Neural cell (in vitro differentiated cells): ENCODE measurements around the gene BFSP1. TPM values are rescaled to one million over a fixed set of nuclear protein-coding genes. Genes with fewer than 3 reads are reported as not detected.

Experiments
- H2AFZ ChIP-seq: fragments of 200-600, 300-800 bp; sonication (generic), shearing (Covaris generic); 2 replicates; pipeline ENCODE4 v1.6.0; 2014; ENCODE audit warnings: low read depth, mild to moderate bottlenecking, antibody characterized with exemption, low read length, moderate library complexity
- H3F3A ChIP-seq: fragments of 200-600 bp; shearing (Covaris generic); 2 replicates; pipeline ENCODE4 v1.6.1; 2016; ENCODE audit warnings: mild to moderate bottlenecking, moderate library complexity, mixed read lengths, antibody characterized with exemption, low read length; ENCODE audit not compliant: insufficient read depth, poor library complexity, severe bottlenecking
- H3K27ac ChIP-seq: fragments of 200-600, 300-800 bp; sonication (generic), shearing (Covaris generic); 2 replicates; pipeline ENCODE4 v1.5.1; 2014; ENCODE audit warnings: mild to moderate bottlenecking, low read length, moderate library complexity
- H3K27me3 ChIP-seq: fragments of 300-800, 200-600 bp; sonication (generic), shearing (Covaris generic); 2 replicates; pipeline ENCODE4 v1.6.0; 2014; ENCODE audit warnings: mild to moderate bottlenecking, low read depth, low read length, moderate library complexity; ENCODE audit not compliant: insufficient read depth
- H3K36me3 ChIP-seq: fragments of 300-800, 200-600 bp; sonication (generic), shearing (Covaris generic); 2 replicates; pipeline ENCODE4 v1.5.1; 2014; ENCODE audit warnings: mild to moderate bottlenecking, antibody characterized with exemption, low read length, moderate library complexity; ENCODE audit not compliant: insufficient read depth
- H3K4me2 ChIP-seq: fragments of 300-800, 200-600 bp; sonication (generic), shearing (Covaris generic); 2 replicates; pipeline ENCODE4 v1.6.0; 2014; ENCODE audit warnings: mild to moderate bottlenecking, low read length
- H3K4me3 ChIP-seq: fragments of 300-800, 200-600 bp; sonication (generic), shearing (Covaris generic); 2 replicates; pipeline ENCODE4 v1.5.1; 2014; ENCODE audit warnings: mild to moderate bottlenecking, low read length, moderate library complexity
- H3K79me2 ChIP-seq: fragments of 200-600 bp; shearing (Covaris generic); replicated peaks from 2 replicates; pipeline ENCODE4 v1.6.0; 2014; ENCODE audit warnings: mild to moderate bottlenecking, low read length, moderate library complexity; ENCODE audit not compliant: insufficient read depth
- H3K9ac ChIP-seq: fragments of 300-800, 200-600 bp; sonication (generic), shearing (Covaris generic); 2 replicates; pipeline ENCODE4 v1.6.1; 2016; ENCODE audit warnings: mild to moderate bottlenecking, low read length, mixed read lengths
- H3K9me2 ChIP-seq: fragments of 200-600 bp; shearing (Covaris generic); 2 replicates; pipeline ENCODE4 v1.6.1; 2016; ENCODE audit warnings: mild to moderate bottlenecking, low read length, mixed read lengths; ENCODE audit not compliant: insufficient read depth
- H3K9me3 ChIP-seq: fragments of 200-600, 300-800 bp; sonication (generic), shearing (Covaris generic); 2 replicates; pipeline ENCODE4 v1.6.1; 2016; ENCODE audit warnings: mild to moderate bottlenecking, mixed run types, low read length, moderate library complexity, mixed read lengths
- H4K20me1 ChIP-seq: fragments of 200-600 bp; shearing (Covaris generic); 2 replicates; pipeline ENCODE4 v1.6.1; 2016; ENCODE audit warnings: mild to moderate bottlenecking, mixed run types; ENCODE audit not compliant: insufficient read depth
- EP300 ChIP-seq: fragments of 450-650 bp; conservative IDR thresholded peaks from 2 replicates; pipeline ENCODE4 v1.6.1; 2014; ENCODE audit warnings: antibody characterized with exemption, mild to moderate bottlenecking, moderate library complexity; ENCODE audit not compliant: poor library complexity, severe bottlenecking
- EZH2 ChIP-seq: fragments of 200-600, 300-800 bp; shearing (Covaris generic), sonication (generic); IDR thresholded peaks from 2 replicates; pipeline ENCODE4 v1.6.1; 2014; ENCODE audit warnings: antibody characterized with exemption, low read length, borderline replicate concordance, mild to moderate bottlenecking; ENCODE audit not compliant: insufficient read depth, poor library complexity, severe bottlenecking
- MXI1 ChIP-seq: fragments of 450-650 bp; conservative IDR thresholded peaks from 2 replicates; pipeline ENCODE4 v1.6.1; 2014; ENCODE audit warnings: antibody characterized with exemption, mild to moderate bottlenecking; ENCODE audit not compliant: poor library complexity, severe bottlenecking
- POLR2AphosphoS5 ChIP-seq: IDR thresholded peaks from 2 replicates; pipeline ENCODE4 v1.6.1; 2012
- RAD21 ChIP-seq: fragments of 450-650 bp; conservative IDR thresholded peaks from 2 replicates; pipeline ENCODE4 v1.6.1; 2014; ENCODE audit warnings: antibody characterized with exemption, mild to moderate bottlenecking, moderate library complexity
- SMC3 ChIP-seq: fragments of 450-650 bp; conservative IDR thresholded peaks from 2 replicates; pipeline ENCODE4 v1.6.1; 2014; ENCODE audit warnings: antibody characterized with exemption, mild to moderate bottlenecking, moderate library complexity; ENCODE audit not compliant: poor library complexity
- TAF1 ChIP-seq: IDR thresholded peaks from 2 replicates; pipeline ENCODE4 v1.6.1; 2012; ENCODE audit warnings: low read depth
- polyA plus RNA-seq: library from polyadenylated mRNA; depleted of rRNA; stranded (reverse); fragments of >200 nt; gene quantifications from 2 replicates; pipeline ENCODE4 v1.2.3, GENCODE V29; 2014
- TF ChIP-seq, protein P1 (sequence below): IDR thresholded peaks from 2 replicates; pipeline ENCODE4 v1.6.1; 2012; ENCODE audit warnings: borderline replicate concordance
- TF ChIP-seq, protein P2 (sequence below): fragments of 450-650 bp; IDR thresholded peaks from 2 replicates; pipeline ENCODE4 v1.5.1; 2014; ENCODE audit warnings: antibody characterized with exemption, mild to moderate bottlenecking, moderate library complexity; ENCODE audit not compliant: poor library complexity, severe bottlenecking

BFSP1 gene
- polyA plus RNA-seq, 1 donor from 2014 or later, result 1.3 TPM

DNA sequence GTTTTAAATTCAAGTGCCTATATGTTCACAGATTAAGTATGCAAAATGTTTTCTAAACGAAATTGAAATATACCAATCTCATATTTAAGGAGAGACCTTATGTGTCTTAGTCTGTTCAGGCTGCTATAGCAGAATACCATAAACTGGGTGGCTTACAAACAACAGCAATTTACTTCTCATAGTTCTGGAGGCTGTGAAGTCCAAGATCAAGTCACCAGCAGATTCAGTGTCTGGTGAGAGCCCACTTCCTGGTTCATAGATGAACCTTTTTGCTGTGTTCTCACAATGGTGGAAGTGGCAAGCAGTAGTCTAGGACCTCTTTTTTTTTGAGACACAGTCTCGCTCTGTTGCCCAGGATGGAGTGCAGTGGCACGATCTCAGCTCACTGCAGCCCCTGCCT is 35.2 kb upstream of the BFSP1 start:
- H3K27ac ChIP-seq, result no peak overlapping the region
- peaks cover 7% of the 10 kb centered on the region for H3K79me2 ChIP-seq
- no peaks in the 10 kb centered on the region for H3K9me3 ChIP-seq

DNA sequence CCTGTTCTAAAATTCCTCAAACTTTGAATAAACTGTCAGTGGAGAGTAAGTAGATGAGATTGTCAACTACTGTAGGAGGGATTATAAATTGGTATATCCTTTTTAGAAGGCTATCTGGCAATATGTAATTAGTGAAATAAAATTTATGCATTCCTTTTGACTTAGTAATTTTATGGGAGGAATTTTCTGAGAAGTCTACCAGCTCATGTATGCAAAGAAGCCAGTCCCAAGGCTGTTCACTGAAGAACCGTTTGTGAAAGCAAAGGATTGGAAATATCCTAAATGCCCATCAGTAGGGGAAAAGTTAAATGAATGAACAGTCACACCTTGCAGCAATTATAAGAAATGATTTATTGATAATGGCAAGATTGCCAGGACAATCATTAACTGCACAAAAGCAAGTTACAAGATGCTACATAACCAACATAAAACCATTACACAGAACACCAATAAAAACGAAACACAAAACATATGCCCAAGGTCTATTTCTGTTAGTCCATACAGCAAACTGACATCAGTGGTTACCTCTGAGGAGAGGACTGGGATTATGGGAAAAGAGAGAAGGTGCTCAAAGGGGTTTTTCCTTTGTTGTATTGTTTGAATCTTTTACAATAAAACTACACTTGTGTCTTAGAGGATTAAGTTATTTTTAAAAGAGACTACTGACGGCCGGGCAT is 34.1 kb upstream of the BFSP1 start:
- Histone ChIP-seq H3K4me3 (no peak overlapping the region), H3K9me2 (no peaks in the 10 kb centered on the region), H3K79me2 (no peaks in the 10 kb centered on the region), H3F3A (no peaks in the 10 kb centered on the region), H3K9ac (no peak overlapping the region), H3K4me2 (no peak overlapping the region), H2AFZ (no peak overlapping the region), H3K27ac (no peak overlapping the region), H3K9me3 (no peaks in the 10 kb centered on the region), H3K27me3 (peaks cover 3% of the 10 kb centered on the region), H4K20me1 (no peaks in the 10 kb centered on the region), H3K36me3 (no peaks in the 10 kb centered on the region)
- TF ChIP-seq EZH2 (no peak), SMC3 (no peak), MXI1 (no peak), TAF1 (no peak), POLR2AphosphoS5 (no peak), RAD21 (no peak), EP300 (no peak)
- TF ChIP-seq, protein P1, sequence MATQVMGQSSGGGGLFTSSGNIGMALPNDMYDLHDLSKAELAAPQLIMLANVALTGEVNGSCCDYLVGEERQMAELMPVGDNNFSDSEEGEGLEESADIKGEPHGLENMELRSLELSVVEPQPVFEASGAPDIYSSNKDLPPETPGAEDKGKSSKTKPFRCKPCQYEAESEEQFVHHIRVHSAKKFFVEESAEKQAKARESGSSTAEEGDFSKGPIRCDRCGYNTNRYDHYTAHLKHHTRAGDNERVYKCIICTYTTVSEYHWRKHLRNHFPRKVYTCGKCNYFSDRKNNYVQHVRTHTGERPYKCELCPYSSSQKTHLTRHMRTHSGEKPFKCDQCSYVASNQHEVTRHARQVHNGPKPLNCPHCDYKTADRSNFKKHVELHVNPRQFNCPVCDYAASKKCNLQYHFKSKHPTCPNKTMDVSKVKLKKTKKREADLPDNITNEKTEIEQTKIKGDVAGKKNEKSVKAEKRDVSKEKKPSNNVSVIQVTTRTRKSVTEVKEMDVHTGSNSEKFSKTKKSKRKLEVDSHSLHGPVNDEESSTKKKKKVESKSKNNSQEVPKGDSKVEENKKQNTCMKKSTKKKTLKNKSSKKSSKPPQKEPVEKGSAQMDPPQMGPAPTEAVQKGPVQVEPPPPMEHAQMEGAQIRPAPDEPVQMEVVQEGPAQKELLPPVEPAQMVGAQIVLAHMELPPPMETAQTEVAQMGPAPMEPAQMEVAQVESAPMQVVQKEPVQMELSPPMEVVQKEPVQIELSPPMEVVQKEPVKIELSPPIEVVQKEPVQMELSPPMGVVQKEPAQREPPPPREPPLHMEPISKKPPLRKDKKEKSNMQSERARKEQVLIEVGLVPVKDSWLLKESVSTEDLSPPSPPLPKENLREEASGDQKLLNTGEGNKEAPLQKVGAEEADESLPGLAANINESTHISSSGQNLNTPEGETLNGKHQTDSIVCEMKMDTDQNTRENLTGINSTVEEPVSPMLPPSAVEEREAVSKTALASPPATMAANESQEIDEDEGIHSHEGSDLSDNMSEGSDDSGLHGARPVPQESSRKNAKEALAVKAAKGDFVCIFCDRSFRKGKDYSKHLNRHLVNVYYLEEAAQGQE, result no peak
- TF ChIP-seq, protein P2, sequence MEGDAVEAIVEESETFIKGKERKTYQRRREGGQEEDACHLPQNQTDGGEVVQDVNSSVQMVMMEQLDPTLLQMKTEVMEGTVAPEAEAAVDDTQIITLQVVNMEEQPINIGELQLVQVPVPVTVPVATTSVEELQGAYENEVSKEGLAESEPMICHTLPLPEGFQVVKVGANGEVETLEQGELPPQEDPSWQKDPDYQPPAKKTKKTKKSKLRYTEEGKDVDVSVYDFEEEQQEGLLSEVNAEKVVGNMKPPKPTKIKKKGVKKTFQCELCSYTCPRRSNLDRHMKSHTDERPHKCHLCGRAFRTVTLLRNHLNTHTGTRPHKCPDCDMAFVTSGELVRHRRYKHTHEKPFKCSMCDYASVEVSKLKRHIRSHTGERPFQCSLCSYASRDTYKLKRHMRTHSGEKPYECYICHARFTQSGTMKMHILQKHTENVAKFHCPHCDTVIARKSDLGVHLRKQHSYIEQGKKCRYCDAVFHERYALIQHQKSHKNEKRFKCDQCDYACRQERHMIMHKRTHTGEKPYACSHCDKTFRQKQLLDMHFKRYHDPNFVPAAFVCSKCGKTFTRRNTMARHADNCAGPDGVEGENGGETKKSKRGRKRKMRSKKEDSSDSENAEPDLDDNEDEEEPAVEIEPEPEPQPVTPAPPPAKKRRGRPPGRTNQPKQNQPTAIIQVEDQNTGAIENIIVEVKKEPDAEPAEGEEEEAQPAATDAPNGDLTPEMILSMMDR, result no peak

More for the DNA sequence above, 35.2 kb upstream of the BFSP1 start:
- H3K4me3 ChIP-seq, result no peak overlapping the region
- no peak for TF ChIP-seq TAF1
- TF ChIP-seq RAD21, result no peak
- TF ChIP-seq EP300, result no peak
- TF ChIP-seq EZH2, result no peak
- no peak for TF ChIP-seq MXI1
- TF ChIP-seq, protein P1, result no peak
- no peak for TF ChIP-seq SMC3
- TF ChIP-seq, protein P2, result no peak
- no peak for TF ChIP-seq POLR2AphosphoS5
- no peaks in the 10 kb centered on the region for H3K36me3 ChIP-seq
- peaks cover 4% of the 10 kb centered on the region for H3F3A ChIP-seq
- no peak overlapping the region for H3K4me2 ChIP-seq
- H2AFZ ChIP-seq, result no peak overlapping the region
- peaks cover 3% of the 10 kb centered on the region for H3K27me3 ChIP-seq
- no peak overlapping the region for H3K9ac ChIP-seq
- peaks cover 4% of the 10 kb centered on the region for H4K20me1 ChIP-seq
- no peaks in the 10 kb centered on the region for H3K9me2 ChIP-seq
